HG02981 (cell line): ENCODE results near the gene CYSTM1.

Source experiments
- ATAC-seq: cut with Tn5 transposase; IDR thresholded peaks from one replicate; pipeline ENCODE4 v1.9.1; 2021; ENCODE audit warnings: mild to moderate bottlenecking, moderate library complexity; ENCODE audit not compliant: unreplicated experiment

CYSTM1 gene

GRCh38 chr5:140205216-140205615 lies 30.2 kb downstream of the CYSTM1 start:
- ATAC-seq, result no peak

DNA sequence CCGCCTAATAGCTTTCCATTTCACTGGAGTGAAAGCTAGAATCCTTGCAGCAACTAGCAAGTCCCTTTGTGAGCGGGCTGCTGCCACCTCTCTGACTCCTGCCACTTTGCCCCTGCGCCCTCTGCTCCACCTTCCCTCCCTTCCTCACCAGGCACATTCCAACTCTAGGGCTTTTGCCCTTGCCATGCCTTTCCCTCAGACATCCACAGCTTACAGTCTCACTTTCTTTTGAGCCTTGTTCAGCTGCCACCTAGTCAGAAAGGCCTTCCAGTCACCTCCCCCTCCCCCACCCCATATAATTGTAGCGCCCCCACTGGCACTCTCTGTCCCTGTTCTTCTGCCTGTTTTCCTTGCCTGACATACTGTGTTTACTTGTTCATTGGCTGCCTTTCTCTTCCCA lies 31.0 kb downstream of the CYSTM1 start:
- no peak for ATAC-seq

DNA sequence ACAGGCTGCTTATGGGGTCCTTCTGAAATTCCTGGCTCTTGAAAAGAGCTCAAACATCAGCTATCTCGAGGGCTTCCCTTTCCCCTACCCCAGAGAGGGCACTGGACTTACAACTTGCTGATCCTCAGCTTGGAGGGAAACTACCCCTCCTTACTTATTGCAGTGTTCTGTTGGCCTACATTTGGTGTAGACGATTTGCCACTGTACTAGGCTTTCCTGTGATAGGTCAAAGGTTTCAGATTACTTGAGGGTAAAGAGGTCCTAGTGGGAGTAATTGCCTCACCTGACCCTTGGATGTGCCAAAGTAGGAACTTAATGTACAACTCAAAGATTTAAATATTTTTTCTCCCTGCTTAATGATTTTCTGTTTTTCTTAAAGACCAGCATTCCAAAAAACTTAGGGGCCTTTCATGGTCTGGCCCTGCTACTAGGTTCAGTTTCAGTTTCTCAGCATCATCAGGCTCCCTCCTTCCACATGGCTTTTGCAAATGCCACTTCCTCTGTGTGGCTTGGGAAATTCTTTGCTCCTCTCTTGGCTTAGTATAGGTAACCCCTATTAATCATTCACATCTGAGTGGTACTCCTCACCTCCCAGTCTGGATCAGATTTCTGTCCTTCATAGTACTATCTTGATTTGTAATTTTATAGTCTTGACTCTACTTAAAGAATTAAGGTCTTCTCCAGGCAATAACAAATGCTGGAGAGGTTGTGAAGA lies 32.4 kb downstream of the CYSTM1 start:
- peak; percentile 76 for ATAC-seq

- no peak for ATAC-seq
These were observed 33.1 kb downstream of the CYSTM1 start for GRCh38 chr5:140208065-140208464.

DNA sequence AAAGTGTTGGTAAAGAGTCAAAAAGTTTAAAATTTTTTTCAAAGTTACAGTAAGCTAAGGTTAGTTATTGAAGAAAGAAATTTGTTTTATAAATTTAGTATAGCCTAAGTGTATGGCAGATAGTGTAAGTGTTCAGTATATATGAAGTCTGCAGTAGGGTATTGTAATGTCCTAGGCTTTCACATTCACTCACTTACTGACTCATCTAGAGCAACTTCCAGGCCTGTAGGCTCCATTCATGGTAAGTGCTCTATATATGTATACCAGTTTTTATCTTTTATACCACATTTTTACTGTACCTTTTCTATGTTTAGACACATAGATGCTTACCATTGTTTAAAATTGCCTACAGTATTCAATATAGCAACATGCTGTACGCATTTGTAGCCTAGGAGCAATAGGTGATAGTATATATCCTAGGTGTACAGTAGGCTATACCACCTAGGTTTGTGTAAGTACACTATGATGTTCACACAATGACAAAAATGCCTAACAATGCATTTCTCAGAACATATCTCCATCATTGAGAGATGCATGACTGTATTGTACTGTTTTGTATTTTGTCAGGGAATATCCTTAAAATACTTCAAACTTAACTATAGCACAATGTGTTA lies 38.5 kb downstream of the CYSTM1 start:
- ATAC-seq, result no peak

DNA sequence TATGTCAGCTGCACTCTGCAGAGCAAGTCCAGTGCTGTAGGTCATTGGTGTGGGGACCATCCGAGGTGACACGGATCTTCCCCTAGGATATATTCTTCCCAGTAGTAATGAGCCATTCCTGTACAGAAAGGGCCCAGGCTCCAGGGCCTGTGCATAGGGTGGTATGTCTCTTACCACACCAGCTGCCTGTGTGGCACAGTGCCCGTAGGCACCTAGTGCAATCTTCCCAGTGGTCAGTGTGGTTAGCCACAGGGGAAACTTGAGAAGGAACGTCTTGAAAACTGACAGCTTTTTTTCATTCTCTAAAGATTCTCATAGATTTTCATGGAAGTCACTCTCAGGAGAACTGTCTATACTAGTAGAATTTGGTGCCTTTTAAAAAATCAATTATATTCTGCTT lies 39.8 kb downstream of the CYSTM1 start:
- ATAC-seq, result no peak

DNA sequence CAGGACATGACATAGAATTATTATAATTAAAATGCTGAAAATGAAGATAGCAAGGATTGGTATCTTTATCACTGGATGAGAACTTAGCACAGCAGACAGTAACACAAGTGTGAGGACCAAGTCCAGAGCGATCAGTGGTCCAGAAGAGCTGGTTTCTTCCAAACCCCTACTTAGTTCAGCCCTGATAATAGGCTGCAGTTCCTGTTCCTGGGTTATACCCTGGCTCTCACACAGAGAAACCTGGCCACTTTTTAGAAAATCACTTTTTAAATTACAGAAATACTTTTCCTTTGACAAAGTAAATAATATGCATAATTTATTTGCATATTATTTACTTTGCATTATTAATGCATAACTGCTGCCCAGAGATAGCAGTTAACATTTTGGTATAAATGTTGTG lies 40.3 kb downstream of the CYSTM1 start:
- no peak for ATAC-seq

DNA sequence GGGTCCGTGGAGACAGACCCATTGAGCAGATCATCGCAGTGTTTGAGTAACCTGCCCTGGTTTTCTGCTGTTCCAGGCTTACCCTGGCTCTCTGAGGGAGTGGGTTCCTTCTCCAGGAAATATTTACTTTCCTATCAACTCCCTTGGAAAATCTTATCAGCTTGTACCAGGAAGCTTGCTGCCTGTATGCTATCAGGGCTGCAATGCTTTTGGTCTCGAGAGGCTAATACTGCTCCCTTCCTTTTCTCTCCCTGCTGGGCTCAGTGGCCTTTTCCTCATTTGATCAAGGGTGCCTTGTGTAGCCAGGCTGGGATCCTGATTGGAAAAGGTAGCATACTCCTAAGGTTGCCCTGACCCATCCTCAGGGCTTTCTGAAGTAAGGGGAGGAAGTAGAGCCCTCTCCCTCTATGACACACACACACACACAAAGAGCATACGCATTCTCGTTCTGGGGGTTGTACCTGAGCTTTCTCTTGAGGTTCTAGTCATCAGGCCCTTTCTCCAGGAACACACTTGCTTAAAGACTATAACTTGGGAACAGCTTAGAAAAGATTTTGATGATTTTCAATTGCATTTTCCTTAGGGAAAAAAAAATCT lies 41.6 kb downstream of the CYSTM1 start:
- no peak for ATAC-seq

DNA sequence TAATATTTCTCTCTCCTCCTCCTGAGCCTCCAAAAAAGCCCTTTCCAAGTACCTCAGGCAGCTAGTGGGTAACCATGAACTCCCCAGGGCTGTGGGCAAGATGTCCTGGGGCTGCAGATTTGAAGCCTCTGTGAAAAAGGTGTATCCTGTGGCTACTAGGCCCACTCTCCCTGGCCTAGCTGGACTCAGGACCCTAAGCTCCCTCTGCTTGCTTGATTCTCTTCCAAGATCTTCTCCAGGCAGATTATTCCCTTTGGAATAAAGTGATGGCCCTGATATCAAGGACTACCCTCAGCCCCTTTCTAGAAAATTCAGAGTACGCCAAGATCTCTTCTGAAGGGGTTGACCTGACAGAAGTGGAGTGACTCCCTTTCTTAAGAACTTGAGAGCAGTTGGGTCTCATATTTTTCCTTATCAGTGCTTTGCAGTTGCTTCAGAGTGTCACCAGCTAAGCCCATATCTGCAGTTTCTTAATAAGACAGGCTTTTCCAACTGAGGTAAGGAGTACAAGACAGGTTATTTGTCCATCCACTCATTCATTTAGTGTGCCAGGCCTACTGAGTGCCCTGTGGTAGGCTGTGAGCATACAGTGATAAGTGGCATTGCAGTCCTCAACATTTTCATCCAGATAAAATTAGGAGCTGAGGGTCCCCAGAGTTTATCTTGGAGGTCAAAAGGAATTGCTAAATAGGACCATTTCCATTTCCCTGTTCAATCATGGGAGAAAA lies 42.5 kb downstream of the CYSTM1 start:
- ATAC-seq, result no peak

DNA sequence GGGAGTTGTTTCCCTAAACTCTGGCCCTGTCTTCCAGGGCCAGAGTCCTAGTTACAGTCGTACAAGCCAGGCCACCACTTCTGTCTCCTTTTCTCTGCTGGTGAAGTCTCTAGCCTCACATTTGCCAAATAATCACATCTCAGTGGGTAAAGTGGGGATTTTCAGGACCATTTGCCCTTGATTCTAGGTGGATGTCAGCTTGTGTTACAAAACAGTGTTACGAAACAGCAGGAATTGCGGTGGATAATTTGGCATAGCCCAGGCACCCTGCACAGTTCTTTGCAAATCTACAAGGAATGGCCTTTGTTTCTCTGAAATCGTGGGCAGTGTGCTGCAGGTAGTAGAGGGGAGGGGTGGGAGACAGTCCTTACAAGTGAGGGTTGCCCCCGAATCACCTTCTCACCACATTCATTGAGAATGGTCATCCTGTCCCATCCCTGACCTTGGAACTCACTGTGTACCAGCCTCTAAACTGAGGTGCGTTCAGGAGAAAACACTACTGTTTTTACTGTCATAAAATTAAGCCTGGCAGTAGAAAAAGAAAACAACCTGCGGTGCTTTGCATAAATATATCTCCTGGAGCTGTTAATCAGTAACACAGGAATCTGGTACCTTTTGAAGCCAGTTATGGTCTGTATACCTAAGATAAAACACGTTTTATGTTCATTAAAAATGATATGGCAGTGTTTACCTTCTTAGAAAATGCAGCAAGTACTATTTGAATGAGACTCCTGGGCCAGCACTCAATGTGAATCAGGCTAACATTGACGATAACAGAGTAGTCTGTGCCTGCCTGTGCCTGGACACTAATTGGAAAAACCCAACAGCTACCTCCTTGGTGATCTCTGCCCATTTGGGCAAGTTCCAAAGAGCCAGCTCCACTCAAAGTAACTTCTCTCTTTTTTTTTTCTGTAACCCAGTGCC lies 44.3 kb downstream of the CYSTM1 start:
- no peak for ATAC-seq

DNA sequence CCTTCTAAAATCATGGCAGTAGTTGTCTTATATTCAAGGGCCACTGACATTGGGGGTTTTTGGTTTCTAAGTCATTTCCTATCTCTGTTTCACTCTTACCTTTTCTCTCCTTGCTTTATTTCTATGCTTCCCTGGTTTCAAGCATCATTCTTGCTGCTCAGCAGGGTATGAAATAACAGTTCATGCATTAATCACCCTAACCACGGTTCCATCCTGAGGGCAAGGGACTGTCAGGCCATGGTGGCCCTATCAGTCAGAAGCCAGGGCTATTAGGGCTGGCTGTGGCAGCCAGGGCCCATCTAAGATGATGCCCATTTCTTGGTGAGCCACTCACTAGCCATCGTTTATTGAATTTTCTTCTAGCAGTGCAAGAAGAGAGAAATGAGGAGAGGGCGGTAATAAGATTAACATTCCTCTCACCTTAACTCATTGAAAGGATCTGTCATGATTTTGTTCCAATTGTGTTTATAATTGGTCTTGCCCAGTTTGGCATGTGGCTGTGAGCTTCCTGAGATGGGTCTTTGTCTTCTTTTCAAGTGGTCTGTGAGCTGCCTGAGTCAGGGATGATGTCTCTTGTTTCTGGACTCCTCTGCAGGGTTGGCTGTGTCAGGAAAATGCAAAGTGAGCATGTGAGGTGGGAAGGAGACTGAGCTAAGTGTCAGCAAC lies 45.2 kb downstream of the CYSTM1 start:
- ATAC-seq, result peak; percentile 59

GRCh38 chr5:140220698-140221064 lies 45.7 kb downstream of the CYSTM1 start:
- ATAC-seq, result no peak

DNA sequence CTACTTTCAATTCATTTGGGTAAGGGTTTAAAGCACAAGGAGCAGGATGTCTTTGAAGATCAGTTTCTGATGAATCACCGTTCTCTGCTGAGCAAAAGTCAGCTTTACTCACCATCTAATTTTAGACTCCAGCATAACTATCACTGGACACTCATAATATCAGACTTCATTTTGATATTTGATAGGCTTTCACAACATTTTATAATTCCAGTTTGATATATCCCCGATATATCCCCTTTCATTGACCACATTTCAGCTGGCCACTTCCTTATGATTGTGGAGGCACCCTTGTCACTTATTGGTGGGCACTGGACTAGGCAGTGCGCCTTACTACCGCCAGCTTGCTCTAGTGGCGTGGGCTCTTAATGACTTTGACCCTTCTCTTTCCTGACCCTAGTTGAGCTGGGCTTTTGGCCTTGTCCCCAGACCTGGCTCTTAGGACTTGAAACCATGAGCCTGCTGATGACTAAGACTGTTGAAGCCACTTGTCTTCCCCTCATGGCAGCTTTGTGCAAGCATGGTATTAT lies 46.8 kb downstream of the CYSTM1 start:
- ATAC-seq, result no peak

GRCh38 chr5:140222416-140222815 lies 47.4 kb downstream of the CYSTM1 start:
- ATAC-seq, result no peak

DNA sequence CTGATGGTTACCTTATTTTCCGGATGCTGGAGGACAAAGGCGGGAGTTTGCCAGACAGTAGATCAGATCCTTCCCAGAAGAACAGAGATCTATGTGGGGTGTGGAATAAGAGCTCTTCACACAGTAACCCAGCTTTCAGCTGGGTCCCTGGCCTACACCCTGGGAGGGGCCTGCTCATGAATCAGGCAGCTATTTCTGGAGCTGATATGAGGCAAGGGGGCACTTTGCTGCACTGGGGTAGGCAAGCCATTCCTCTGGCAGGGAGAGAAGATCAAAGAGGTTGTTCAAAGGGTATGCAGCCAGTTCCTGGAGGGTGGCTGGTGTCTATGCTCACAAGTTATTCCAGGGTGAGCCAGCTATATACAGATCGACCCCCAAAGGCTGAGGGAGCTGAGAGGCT lies 48.6 kb downstream of the CYSTM1 start:
- no peak for ATAC-seq

GRCh38 chr5:140224658-140225057 lies 49.7 kb downstream of the CYSTM1 start:
- no peak for ATAC-seq

DNA sequence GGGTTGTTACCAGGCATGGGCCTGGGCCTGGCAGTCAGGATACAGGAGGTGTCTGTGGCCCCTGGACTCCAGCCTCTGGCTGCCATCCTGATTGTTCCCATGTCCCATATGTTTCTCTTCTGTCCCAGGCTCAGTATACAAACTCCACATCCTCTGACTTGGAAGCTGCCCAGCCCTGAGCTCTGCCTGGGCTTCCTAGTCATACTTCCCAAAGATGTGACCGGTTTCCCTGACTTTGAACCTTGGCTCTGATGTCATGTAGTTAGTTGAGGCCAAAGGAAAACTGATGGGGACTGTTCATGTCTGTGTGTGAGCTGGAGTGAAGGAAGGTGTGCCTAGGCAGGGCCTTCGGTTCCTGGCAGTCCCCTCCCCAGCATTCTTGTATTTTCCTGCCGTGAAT lies 50.4 kb downstream of the CYSTM1 start:
- ATAC-seq, result no peak

GRCh38 chr5:140227046-140227445 lies 52.1 kb downstream of the CYSTM1 start:
- ATAC-seq, result no peak

- no peak for ATAC-seq
These were observed 53.4 kb downstream of the CYSTM1 start for GRCh38 chr5:140228364-140228837.

- ATAC-seq, result no peak
These were observed 55.4 kb downstream of the CYSTM1 start for GRCh38 chr5:140230373-140230772.
